ENCODE measurements around the gene R3HCC1L. TPM values are rescaled to one million over a fixed set of nuclear protein-coding genes. Genes with fewer than 3 reads are reported as not detected.

The R3HCC1L gene
- total and polyA plus RNA-seq, 2 of the 4 experiments (the other 2 are of a cell fraction), result 8.3 to 14.7 TPM

GRCh38 chr10:98262571-98262970, 128.1 kb downstream of the R3HCC1L start:
- Histone ChIP-seq H3K14ac (replicated peaks; ENCODE audit: low read depth, low read length) (no peak overlapping the region), H2AK5ac (ENCODE audit: low read depth, low read length) (0 out of 2 replicates have a peak overlapping the region, but pooled peaks have one; percentile 31), H3K36me3 (ENCODE audit: control insufficient read depth, insufficient read depth, low read length) (0 out of 2 replicates have a peak, but pooled peaks cover 3% of the 10 kb centered on the region), H3K56ac (ENCODE audit: extremely low read depth, insufficient read depth, low read length) (no peak overlapping the region), H2AK9ac (replicated peaks; ENCODE audit: low read depth, low read length, poor library complexity) (peak overlapping the region; percentile 23), H3K4ac (ENCODE audit: low read depth, low read length) (no peak overlapping the region), H3K9ac (ENCODE audit: low read depth, low read length) (no peak overlapping the region), H2BK5ac (ENCODE audit: low read depth, low read length, poor library complexity, severe bottlenecking) (no peak overlapping the region), H2BK20ac (ENCODE audit: low read depth, low read length) (no peak overlapping the region), H3K18ac (ENCODE audit: low read depth, low read length) (no peak overlapping the region), H3K9me3 (ENCODE audit: control insufficient read depth, insufficient read depth, low read length) (no peaks in the 10 kb centered on the region), H3K4me3 (ENCODE audit: insufficient read depth, low read depth, low read length) (no peak overlapping the region), H4K91ac (ENCODE audit: insufficient read depth, low read depth, low read length) (no peak overlapping the region), H3K79me1 (ENCODE audit: low read depth in 1 of 2, low read length in 2 of 2) (peaks cover 0 to 4% of the 10 kb centered on the region in 2 experiments; a peak in 1 of 4 replicates), H3K4me1 (ENCODE audit: control insufficient read depth, insufficient read depth, low read length) (peaks cover 12% of the 10 kb centered on the region), H4K20me1 (ENCODE audit: insufficient read depth, low read length) (no peaks in the 10 kb centered on the region; the same call in none of the 2 replicates), H3K23ac (ENCODE audit: low read depth, low read length) (no peak overlapping the region), H3K27ac (ENCODE audit: insufficient read depth, low read length) (no peak overlapping the region), H4K5ac (ENCODE audit: low read depth, low read length) (no peak overlapping the region), H3K4me2 (ENCODE audit: low read depth, low read length) (no peak overlapping the region), H2BK120ac (ENCODE audit: low read depth, low read length) (no peak overlapping the region), H2BK15ac (ENCODE audit: low read depth, low read length) (no peak overlapping the region), H3K9me1 (ENCODE audit: insufficient read depth, low read length) (peaks cover 23% of the 10 kb centered on the region), H2AFZ (replicated peaks; ENCODE audit: low read length, poor library complexity) (no peak overlapping the region), H4K8ac (ENCODE audit: low read depth in 2 of 2, low read length in 2 of 2) (no peak overlapping the region), H3K27me3 (ENCODE audit: control insufficient read depth, insufficient read depth, low read length) (no peaks in the 10 kb centered on the region)
- intact Hi-C loops (cut with micrococcal nuclease), result loop anchor here (1.0 kb wide), 1 partner anchor 132 kb away; no protein-coding TSS in a partner anchor
- in situ Hi-C loops (cut with MboI; ENCODE audit: low sequenced_read_pairs), result no loop called here
- POLR2A ChIA-PET (ENCODE audit: unreplicated experiment), result no interaction called here
- peak; percentile 43; the same call in 1 of the 2 replicates for ATAC-seq (ENCODE audit: low read depth)
- 100% methylated on average over 1 of the region's 7 CpGs; no CpG with 5 or more reads in 1 of the 2 experiments for WGBS, 2 experiments (ENCODE audit: extremely low coverage in 2 of 2, insufficient read length in 1 of 2)
- TF ChIP-seq POLR2A (IDR thresholded peaks at IDR 0.05; ENCODE audit: low read depth, low read length), result no peak
- TF ChIP-seq MXI1 (IDR thresholded peaks at IDR 0.05; ENCODE audit: borderline replicate concordance, low read depth, low read length), result no peak
- no peak for TF ChIP-seq NFE2L2 (IDR thresholded peaks at IDR 0.05; ENCODE audit: low read depth, low read length)
- TF ChIP-seq, protein P1, sequence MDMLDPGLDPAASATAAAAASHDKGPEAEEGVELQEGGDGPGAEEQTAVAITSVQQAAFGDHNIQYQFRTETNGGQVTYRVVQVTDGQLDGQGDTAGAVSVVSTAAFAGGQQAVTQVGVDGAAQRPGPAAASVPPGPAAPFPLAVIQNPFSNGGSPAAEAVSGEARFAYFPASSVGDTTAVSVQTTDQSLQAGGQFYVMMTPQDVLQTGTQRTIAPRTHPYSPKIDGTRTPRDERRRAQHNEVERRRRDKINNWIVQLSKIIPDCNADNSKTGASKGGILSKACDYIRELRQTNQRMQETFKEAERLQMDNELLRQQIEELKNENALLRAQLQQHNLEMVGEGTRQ (IDR thresholded peaks at IDR 0.05; ENCODE audit: low read depth, low read length), result peak; percentile 27; the same call in 1 of the 2 replicates
- TF ChIP-seq RCOR1 (IDR thresholded peaks at IDR 0.05; ENCODE audit: insufficient replicate concordance, low read length), result no peak
- TF ChIP-seq FOS (IDR thresholded peaks at IDR 0.05; ENCODE audit: low read depth, low read length), result no peak
- TF ChIP-seq, protein P2, sequence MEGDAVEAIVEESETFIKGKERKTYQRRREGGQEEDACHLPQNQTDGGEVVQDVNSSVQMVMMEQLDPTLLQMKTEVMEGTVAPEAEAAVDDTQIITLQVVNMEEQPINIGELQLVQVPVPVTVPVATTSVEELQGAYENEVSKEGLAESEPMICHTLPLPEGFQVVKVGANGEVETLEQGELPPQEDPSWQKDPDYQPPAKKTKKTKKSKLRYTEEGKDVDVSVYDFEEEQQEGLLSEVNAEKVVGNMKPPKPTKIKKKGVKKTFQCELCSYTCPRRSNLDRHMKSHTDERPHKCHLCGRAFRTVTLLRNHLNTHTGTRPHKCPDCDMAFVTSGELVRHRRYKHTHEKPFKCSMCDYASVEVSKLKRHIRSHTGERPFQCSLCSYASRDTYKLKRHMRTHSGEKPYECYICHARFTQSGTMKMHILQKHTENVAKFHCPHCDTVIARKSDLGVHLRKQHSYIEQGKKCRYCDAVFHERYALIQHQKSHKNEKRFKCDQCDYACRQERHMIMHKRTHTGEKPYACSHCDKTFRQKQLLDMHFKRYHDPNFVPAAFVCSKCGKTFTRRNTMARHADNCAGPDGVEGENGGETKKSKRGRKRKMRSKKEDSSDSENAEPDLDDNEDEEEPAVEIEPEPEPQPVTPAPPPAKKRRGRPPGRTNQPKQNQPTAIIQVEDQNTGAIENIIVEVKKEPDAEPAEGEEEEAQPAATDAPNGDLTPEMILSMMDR (conservative IDR thresholded peaks at IDR 0.05; ENCODE audit: low read depth, low read length), result peak; percentile 51
- TF ChIP-seq RAD21 (IDR thresholded peaks at IDR 0.05; ENCODE audit: low read length), result peak; percentile 68
- no peak for TF ChIP-seq MAZ (IDR thresholded peaks at IDR 0.05; ENCODE audit: borderline replicate concordance, low read depth, low read length)
- no peak for TF ChIP-seq MAFK (IDR thresholded peaks at IDR 0.05; ENCODE audit: low read depth, low read length)
- peak; percentile 53 for TF ChIP-seq SMC3 (IDR thresholded peaks at IDR 0.05; ENCODE audit: low read depth, low read length)
- no peak for TF ChIP-seq RFX5 (IDR thresholded peaks at IDR 0.05; ENCODE audit: low read depth, low read length)
- no peak for TF ChIP-seq BHLHE40 (IDR thresholded peaks at IDR 0.05; ENCODE audit: low read depth, low read length)
- TF ChIP-seq CHD1 (IDR thresholded peaks at IDR 0.05; ENCODE audit: low read depth, low read length), result no peak
- TF ChIP-seq, protein P3, sequence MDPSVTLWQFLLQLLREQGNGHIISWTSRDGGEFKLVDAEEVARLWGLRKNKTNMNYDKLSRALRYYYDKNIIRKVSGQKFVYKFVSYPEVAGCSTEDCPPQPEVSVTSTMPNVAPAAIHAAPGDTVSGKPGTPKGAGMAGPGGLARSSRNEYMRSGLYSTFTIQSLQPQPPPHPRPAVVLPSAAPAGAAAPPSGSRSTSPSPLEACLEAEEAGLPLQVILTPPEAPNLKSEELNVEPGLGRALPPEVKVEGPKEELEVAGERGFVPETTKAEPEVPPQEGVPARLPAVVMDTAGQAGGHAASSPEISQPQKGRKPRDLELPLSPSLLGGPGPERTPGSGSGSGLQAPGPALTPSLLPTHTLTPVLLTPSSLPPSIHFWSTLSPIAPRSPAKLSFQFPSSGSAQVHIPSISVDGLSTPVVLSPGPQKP (IDR thresholded peaks at IDR 0.05; ENCODE audit: borderline replicate concordance, low read depth, low read length), result no peak
- CTCF ChIA-PET, result interaction anchor here (0.7 to 1.0 kb wide), 4 partner anchors 24 to 142 kb away, joined by 3 to 4 read pairs (median 4); no protein-coding TSS in a partner anchor
- no TSS peak for BruUV-seq (replicated peaks)
- dilution Hi-C loops (cut with HindIII; ENCODE audit: low sequenced_read_pairs, unreplicated experiment), result no loop called here
- peak; percentile 36 for DNase-seq
